Measurements from ENCODE around the gene NUS1. TPM values are rescaled to one million over a fixed set of nuclear protein-coding genes. Genes with fewer than 3 reads are reported as not detected.

Gene NUS1
- total and polyA plus RNA-seq, 9 of the 15 experiments (the other 6 are each of a cell fraction or from before 2014, with no cell fraction given), result 16.3 to 53.7 (median 26.4) TPM

- TF ChIP-seq ATF4 (CRISPR knock-in tag; IDR thresholded peaks at IDR 0.05) (0 out of 2 replicates have a peak, but pooled peaks have one; percentile 24), PML (IDR thresholded peaks at IDR 0.05; ENCODE audit: low read length) (peak; percentile 80), NCOR1 (IDR thresholded peaks at IDR 0.05) (peak; percentile 72), ERF (CRISPR knock-in tag; IDR thresholded peaks at IDR 0.05) (no peak), ZEB2 (IDR thresholded peaks at IDR 0.05) (no peak), EP400 (IDR thresholded peaks at IDR 0.05) (no peak), BRD4 (IDR thresholded peaks at IDR 0.05) (no peak), CREB1 (IDR thresholded peaks at IDR 0.05) (peak; percentile 76; the same call in 1 of the 2 replicates), CREB1 (CRISPR knock-in tag; IDR thresholded peaks at IDR 0.05) (peak; percentile 48; the same call in 1 of the 2 replicates), KLF16 (IDR thresholded peaks at IDR 0.05) (peak; percentile 82), ZBTB7A (IDR thresholded peaks at IDR 0.05; ENCODE audit: borderline replicate concordance, control insufficient read depth, low read depth, low read length) (no peak), TRIM24 (IDR thresholded peaks at IDR 0.05) (peak; percentile 45 to 47; a peak in 1 of 4 replicates), ZBTB12 (CRISPR knock-in tag; IDR thresholded peaks at IDR 0.05) (peak; percentile 83), RNF2 (IDR thresholded peaks at IDR 0.05) (peak; percentile 27; the same call in 1 of the 2 replicates), POLR2H (tag; IDR thresholded peaks at IDR 0.05; ENCODE audit: low read depth) (no peak), ZBTB11 (CRISPR knock-in tag; IDR thresholded peaks at IDR 0.05) (no peak), NR3C1 (CRISPR knock-in tag; IDR thresholded peaks at IDR 0.05) (no peak), SAFB2 (IDR thresholded peaks at IDR 0.05; ENCODE audit: borderline replicate concordance, low read depth, low read length, severe bottlenecking) (no peak), ZNF239 (CRISPR knock-in tag; IDR thresholded peaks at IDR 0.05) (no peak), EGR1 (conservative IDR thresholded peaks at IDR 0.05) (peak; percentile 78), HDGF (IDR thresholded peaks at IDR 0.05) (no peak), SMARCE1 (IDR thresholded peaks at IDR 0.05) (peak; percentile 80; the same call in 1 of the 2 replicates), SMARCA4 (IDR thresholded peaks at IDR 0.05) (peak; percentile 32; the same call in 1 of the 2 replicates), ARID1B (IDR thresholded peaks at IDR 0.05) (peak; percentile 86), TOE1 (IDR thresholded peaks at IDR 0.05; ENCODE audit: borderline replicate concordance) (no peak), TOE1 (CRISPR knock-in tag; IDR thresholded peaks at IDR 0.05; ENCODE audit: borderline replicate concordance, low read depth) (no peak), DACH1 (IDR thresholded peaks at IDR 0.05; ENCODE audit: partially characterized antibody) (no peak), XRCC5 (IDR thresholded peaks at IDR 0.05; ENCODE audit: low read depth, low read length) (no peak), MAZ (CRISPR knock-in tag; conservative IDR thresholded peaks at IDR 0.05 in 1 of 2, IDR thresholded peaks at IDR 0.05 in 1 of 2) (no peak)
Observed at GRCh38 chr6:117740605-117741004, 65.3 kb downstream of the NUS1 start (continued).
